ENCODE results near the gene CLDND2.

- TF ChIP-seq YY1 (IDR thresholded peaks at IDR 0.05; ENCODE audit: insufficient read depth, insufficient read length) (no peak), SUZ12 (IDR thresholded peaks at IDR 0.05; ENCODE audit: extremely low read depth, insufficient read depth, insufficient read length) (no peak)
Observed at GRCh38 chr19:51346742-51347141, 22.1 kb downstream of the CLDND2 start.
